ENCODE data around the gene CACNA1B.
"Not testable (repeated sequence)": the region's sequence is repeated elsewhere in the genome, so short reads cannot be mapped to it uniquely, and the experiment has no call there.

CACNA1B gene

DNA sequence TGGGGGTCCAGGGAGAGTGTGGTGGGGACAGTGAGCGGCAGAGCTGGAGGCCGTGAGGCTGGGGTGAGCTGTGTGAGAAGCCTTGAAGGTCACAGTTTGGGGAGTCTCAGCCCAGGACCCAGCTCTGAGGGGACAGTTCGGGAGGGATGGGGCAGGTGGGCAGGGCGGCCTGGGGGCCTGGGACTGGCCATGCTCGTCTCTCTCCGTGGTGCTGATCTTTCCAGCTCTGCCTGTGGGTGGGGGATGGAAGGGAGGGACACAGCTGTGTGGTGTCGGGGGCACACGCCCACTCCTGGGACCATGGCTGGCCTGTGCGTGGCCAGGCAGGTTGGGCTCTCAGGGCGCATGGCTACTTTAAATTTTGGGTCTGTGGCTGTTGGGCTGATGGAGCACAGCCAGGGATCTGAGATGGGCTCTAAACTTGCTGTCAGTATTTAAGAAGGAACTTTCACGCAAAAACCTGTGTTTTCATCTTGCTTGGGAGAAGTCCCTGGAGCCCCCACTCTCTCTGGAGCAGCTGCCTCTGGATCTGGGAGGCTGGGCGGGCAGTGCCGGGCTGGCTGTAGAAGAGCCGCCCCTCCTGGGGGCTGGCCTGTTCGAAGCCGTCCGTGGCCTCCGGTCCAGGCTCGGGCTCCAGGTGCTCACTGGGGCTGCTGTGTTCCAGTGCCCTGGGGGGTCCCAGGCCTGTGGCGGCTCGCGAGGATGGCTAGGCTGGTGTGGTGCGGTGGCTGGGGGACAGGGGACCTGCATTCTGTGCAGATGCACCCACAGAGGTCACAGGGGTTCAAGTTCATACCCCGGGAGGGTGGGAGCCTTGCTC, 13.4 kb downstream of the CACNA1B start:
- FAIRE-seq = not testable (repeated sequence)

DNA sequence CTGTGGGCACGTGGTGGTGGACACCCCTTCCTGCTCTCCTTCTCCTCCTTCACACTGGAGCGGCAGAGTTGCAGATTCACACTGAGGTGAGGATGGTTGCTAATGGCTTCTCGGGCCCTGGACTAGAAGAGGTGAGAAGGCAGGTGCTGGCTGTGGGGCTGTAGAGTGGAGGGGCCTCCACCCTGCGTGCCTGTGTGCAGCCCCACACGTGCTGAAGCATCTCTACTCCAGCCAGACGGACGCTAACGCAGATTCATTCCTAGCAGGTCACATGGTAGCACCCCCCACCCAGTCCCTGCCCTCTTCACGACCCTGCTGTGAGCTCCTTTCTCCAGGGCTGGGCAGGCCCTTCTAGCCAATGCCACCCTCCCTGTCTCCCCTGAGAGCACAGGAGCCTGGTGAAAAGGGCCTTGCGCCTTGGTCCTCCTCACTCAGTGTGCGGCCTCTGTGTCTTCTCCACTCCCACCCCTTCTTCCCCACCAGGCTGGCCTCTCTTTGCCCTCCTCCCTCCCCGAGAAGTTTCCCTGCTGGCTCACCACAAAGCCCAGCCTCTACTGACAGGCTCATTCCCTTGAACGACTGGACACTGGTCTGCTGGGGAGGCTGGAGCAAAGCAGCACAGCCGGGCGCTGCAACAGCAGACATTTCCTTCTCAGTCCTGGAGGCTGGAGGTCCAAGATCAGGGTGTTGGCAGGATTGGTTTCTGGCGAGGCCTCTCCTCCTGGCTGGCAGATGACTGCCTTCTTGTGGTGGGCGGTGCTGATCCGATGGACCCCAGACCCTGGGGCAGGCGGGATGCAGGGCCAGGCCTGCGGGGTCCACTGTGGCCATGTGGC, 14.2 kb downstream of the CACNA1B start:
- FAIRE-seq = no peak

DNA sequence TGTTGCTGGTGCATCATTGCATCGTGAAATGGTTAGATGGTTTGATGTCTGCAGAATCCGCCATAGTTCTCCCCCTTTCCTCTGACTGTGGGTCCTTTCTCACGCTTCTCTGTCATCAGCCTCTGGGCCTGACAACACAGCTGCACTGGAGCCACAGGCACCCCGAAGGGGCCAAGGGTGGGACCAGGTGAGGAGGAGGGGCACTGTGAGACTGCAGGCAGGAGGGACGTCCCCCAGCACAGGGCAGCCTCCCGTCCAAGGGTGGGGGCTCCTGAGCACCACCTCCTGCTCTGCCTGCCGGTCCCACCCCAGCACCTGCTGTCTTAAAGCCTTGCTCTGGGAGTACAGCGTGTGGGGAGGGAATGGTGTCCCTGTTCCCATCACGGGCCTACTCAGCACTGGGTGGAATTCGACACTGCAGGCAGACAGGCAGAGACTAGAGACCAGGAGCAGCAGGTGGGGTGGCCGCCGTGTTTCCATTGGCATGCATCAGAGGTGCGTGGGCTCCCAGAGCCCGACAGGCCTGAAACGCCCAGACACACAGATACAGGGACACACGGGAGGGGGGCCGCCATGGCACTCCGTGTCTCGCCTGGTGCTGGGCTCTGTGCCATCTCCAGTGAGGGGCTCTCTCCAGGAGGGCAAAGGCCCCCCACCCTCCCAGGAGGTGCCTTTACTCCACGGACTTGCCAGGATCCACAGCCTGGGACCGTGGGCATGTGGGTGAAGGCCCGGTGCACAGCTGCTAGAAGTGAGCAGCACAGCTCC, 15.0 kb downstream of the CACNA1B start:
- FAIRE-seq = no peak

DNA sequence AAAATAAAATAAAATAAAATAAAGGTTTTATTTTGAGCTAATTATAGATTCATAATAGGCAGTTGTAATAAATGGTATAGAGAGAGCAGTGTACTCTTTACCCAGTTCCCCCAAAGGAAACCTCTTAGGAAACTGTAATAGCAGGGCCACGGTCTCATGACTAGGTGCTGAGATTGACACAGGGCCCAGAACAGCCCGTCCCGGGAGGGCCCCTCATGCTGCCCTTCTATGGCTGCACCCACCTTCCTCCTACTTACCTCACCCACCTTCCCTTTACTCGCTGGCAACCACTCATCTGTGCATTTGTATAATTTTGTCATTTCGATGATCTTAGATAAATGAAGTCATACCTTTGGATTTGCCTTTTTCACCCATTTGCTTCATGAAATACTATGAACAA, 16.1 kb downstream of the CACNA1B start:
- no peak for FAIRE-seq

DNA sequence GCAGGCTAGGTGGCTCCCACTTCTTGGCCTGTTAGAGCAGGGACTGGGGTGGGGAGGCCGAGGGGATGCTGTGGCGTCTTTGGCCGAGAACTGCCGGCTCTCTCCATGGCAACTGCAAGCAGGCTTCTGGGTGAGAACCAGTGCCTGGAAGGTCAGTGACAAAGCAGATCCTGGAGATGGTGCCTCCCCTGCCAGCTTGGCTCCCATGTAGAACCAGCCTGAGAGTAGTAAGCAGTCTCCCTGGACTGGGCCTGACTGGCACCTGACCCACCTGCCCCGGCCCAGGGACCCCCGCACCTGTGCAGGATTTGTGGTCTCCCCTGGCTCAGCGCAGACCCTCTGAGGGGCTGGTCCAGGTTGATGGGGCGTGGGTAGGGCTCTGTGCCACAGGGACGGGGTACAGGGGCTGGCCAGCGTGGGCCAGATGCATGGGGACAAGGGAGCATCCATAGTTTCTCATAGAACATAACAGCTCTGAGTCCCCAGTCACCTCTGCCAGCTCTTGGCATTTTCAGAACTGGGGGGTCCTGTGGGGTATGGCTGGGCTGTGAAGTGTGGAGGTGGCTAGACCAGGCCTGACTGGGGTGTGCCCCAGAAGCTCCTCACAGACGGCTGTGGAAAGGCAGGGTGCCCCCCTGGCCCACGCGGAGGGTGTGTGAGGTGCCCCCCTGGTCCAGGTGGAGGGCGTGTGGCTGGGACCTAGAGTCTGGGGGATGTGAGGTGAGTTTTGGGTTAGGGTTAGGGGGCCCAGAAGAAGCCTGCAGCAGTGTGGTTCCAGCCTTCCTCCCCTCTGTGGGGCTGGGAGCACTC, 22.2 kb downstream of the CACNA1B start:
- FAIRE-seq = no peak

DNA sequence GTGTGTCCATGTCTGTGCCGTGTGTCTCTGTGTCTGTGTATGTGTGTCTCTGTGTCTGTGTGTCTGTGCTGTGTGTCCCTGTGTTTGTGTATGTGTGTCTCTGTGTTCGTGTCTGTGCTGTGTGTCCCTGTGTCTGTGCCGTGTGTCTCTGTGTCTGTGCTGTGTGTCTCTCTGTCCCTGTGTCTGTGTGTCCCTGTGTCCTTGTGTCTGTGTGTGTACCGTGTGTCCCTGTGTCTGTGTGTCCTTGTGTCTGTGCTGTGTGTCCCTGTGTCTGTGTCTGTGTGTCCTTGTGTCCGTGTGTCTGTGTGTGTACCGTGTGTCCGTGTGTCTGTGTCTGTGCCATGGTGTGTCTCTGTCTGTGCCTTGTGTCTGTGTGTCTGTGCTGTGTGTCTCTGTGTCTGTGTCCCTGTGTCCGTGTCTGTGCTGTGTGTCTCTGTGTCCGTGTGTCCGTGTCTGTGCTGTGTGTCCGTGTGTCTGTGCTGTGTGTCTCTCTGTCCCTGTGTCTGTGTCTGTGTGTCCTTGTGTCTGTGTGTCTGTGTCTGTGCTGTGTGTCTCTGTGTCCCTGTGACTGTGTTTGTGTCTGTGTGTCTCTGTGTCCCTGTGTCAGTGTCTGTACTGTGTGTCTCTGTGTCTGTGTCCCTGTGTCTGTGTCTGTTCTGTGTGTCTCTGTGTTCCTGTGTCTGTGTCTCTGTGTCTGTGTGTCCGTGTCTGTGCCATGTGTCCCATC, 23.2 kb downstream of the CACNA1B start:
- FAIRE-seq = no peak

DNA sequence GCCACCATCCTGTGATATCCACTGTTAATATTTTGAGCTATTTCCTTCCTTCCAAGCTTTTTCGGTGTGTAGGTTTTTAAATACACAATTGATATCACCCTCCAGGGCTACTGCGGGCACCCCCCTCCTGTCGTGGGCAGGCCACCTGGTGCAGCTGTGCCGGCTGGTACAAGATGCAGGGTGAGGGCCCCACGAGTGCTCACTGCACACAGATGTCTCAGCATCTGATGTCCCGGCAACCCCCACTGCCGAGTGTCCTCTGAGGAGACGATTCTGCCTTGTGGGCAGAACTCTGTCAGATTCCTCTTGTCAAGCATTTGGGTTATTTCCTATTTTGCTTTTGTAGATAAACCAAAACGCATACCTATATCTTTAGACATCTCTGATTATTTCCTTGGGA, 25.1 kb downstream of the CACNA1B start:
- no peak for FAIRE-seq

DNA sequence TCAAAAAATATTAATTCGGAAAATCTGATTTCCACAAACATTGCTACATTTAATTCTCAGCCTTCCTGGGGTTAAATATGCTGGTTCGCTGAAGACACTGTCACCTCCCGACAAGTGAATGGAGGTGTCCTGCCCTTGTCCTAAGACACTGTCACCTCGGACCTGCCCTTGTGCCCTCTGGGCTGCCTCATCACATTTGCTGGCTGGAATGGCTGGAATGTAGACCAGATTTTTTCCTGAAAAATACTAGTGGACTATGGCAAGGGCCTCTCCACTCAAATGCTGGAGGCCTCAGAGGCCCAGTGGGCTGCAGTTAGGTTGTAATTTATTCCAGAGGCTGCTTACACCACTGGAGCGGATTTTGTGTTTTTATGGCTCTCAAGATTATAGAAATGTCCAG, 28.2 kb downstream of the CACNA1B start:
- FAIRE-seq = no peak

DNA sequence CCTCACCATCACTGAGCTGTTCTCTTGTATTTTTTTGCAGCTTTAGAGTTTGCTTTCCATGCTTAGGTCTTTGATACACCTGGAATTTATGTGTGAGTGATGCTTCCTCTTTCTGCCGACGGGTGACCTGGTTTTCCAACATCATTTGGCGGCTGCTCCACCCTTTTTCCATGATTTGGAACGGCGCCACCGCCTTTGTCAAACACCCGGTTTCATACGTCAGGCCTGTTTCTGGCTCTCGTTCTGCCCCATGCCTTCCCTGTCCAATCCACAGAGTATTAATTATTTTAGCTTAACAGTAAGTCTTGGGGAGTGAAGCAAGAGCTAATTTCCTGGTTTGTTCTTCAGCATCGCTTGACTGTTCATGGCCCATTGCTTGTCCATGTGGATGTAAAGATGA, 30.2 kb downstream of the CACNA1B start:
- FAIRE-seq = no peak

DNA sequence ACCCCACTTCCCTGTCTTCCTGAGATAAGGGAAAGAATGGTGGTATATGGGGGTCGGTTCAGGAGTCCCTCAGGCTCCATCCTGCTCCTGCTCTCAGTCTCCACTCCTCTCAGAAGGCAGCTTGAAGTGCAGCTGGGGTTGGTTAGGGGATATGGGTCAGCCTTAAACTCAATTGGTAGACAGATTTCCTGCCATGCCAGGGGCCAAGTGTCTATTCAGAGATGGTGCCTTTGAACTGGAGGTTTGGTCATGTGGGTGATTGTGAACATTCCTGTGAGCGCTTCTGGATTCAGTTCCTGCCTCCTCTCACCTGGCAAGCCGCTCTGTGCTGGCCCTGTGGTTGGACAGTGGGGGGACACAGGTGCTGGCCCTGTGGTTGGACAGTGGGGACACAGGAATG, 35.1 kb downstream of the CACNA1B start:
- FAIRE-seq = no peak

DNA sequence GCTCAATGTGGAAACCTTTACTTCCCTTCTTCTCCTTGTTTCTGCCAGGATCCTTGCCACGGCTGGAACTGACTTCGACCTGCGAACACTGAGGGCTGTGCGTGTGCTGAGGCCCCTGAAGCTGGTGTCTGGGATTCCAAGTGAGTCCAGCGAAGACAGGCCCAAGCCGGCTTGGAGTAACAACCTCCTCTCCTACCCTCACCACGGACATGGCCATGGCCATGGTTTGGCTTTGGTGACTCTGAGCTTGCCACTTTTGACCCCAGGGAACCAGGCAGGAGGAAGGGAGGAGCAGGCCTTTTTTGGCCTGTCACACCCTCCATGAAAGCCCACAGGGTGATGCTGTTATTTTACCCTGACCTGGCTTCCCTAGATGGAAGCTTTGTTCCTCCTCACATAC, 35.5 kb downstream of the CACNA1B start:
- FAIRE-seq = no peak

DNA sequence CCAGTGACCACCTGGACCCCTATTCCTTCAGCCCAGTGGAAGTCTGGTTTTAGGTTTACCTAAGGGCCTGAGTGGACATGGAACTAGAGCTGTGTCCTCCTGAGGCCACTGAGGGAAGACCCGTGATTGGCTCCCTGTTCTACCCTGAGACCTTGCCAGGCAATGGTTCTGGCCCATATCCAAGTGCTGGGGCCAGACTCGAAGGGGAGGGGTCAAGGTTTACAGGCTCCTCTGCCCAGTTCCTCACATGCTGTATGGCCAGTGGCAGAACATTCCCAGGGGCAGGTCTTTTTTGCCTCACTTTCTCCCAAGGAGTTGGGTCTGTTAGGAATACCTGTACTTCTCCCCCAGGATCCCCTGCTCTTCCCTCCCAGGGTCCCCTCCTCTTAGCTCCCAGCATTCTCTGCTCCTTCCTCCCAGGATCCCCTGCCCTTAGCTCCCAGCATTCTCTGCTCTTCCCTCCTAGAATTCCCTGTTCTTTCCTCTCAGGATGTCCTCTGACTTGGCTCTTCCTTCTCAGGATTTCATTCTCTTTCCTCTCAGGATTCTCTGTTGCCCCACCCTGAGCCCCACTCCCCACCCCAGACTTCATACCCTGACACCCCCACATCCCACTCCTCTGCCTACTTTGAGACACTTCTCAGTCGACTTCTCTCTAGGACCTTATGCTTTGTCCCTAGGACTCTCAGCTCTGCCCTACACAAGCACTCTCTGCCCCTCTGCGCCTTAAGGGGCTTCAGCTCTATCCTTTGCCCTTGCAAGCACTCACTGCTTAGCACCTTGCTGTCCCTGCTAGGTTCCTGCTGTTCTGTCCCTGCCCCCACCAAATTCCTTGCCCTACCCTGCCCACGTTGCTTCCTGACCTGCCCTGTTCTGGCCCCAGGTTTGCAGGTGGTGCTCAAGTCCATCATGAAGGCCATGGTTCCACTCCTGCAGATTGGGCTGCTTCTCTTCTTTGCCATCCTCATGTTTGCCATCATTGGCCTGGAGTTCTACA, 36.5 kb downstream of the CACNA1B start:
- no peak for FAIRE-seq

DNA sequence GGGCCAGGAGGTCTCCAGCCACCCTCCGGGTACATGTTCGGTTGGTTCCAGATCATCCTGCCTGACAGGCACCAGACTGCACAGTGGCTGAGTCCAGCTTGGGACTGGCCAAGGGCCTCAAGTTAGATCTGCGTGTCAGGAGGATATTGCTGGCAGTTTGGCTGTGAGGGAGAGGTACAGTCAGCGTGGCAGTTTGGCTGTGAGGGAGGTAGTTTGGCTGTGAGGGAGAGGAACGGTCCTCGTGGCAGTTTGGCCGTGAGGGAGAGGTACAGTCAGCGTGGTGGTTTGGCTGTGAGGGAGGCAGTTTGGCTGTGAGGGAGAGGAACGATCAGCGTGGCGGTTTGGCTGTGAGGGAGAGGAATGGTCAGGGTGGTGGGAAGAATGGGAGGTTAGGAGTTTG, 39.0 kb downstream of the CACNA1B start:
- no peak for FAIRE-seq

DNA sequence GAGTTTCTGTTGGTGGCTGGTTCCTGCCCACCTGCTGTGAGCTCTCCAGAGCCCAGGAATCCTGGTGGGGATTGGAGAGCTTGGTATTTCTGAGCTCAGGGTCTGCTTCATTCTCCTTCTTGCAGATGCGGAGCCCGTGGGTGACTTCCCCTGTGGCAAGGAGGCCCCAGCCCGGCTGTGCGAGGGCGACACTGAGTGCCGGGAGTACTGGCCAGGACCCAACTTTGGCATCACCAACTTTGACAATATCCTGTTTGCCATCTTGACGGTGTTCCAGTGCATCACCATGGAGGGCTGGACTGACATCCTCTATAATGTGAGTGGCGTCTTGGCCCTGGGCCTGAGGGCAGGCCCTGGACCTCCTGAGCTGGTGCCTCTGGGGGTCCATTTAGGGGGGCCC, 39.5 kb downstream of the CACNA1B start:
- FAIRE-seq = no peak

DNA sequence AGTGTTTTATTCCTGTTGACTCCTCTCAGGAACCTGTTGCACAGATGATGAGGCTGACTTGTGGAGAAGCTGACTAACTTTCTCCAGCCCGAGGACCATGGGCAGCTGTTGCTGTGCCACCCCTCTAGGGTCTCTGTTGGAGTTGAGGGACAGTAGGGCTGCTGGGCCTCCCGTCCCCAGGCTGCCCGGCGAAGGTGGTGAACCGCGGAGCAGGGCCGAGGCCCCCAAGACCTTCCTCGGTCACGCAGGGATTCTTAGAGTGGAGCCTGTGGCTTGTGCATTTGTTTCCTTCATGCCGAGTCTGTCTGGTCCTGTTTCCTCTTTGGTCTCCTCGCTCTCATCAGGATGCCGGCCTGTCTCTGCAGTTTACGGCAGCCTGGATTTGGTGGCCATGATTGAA, 40.2 kb downstream of the CACNA1B start:
- no peak for FAIRE-seq

DNA sequence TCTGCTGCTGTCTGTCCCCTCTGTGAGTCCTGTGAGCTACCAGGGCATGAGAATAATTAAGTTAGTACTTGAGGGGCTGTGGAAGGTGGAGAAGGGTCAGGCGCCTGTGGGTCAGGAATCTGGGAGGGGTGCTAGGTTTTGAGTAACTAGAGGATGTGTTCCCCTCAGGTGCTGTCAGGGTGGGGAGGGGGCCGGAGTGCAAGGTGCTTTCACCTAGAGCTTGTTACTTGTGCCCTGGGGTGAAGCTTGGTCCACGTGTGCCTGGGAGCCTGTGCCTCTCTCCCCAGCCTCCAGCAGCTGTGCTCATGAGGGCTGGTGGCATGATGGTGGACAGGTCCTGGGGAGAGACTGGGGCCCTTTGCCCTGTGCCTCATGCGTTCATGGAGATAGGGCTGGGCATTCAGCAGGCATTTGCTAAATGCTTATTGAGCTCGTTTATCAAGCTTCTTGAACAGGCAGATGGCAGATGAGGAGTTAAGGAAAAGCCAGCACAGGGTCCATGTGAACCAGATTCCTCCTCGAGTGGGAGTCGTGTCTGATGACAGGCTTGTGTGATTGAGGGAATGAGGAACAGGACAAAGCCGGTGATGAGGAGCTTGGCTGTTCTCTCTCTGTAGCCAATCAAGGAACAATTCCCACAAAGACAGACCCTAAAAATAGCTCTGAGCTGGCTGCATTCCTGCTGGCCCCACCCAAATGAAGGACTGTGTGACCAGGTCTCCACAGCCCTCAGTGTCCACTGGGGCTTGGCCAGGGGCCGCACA, 40.9 kb downstream of the CACNA1B start:
- FAIRE-seq = no peak

DNA sequence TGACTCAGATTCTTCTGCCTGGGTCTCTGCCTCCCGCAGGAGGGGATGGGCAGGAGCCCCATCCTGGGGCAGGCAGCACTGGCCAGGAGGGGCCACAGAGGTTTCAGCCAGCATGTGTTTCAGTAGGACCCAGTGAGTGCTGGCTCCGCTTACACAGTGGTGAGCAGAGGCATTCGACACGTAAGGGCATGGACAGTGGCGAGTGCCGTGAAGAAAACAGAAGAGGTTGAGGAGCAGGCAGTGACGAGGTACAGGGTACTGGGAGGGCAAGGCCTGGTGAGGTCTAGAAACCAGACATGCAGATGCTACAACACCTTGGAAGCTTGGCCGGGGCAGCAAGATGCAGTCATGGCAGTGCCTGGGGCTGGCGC, 41.5 kb downstream of the CACNA1B start:
- FAIRE-seq = no peak

DNA sequence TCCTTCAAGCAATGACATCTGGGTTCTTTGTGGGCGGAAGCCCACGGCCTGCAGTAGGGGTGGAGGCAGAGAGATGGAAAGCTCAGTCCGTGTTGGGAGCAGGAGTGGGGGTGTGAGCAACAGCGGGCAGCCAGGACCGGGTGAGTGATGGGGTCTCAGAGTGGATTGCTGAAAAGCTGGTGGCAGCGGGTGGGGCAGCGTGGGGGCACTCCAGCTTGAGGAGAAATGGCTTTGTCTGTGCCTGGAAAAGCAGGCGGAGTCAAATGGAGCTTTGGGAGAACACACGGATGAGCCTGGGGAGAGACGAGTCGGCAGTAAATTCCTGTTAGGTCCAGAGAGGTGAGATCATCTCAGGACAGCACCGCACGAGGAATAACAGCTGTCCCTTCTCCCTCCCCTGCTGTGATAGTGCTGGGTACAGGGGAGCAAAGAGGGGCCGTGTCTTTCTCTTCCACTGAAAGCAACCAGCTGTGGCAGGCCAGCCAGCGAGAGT, 42.1 kb downstream of the CACNA1B start:
- no peak for FAIRE-seq

DNA sequence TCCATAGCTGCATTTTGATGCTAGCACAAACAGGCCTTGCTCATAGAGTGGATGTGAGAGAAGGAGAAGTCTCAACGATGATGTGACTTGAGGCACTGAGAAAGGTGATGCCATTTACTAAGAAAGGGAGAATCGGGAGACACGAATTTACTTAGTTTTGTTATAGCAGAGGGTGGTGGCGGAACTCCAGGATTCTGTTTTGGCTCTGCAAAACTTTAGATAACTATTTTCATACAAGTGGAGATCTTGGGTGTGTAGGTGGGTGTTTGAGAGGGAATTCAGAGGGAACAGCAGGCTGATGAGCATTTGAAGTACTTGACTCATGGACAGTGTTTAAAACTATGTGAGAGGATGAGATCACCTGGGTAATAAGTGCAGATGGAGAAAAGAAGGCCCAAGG, 43.2 kb downstream of the CACNA1B start:
- no peak for FAIRE-seq

DNA sequence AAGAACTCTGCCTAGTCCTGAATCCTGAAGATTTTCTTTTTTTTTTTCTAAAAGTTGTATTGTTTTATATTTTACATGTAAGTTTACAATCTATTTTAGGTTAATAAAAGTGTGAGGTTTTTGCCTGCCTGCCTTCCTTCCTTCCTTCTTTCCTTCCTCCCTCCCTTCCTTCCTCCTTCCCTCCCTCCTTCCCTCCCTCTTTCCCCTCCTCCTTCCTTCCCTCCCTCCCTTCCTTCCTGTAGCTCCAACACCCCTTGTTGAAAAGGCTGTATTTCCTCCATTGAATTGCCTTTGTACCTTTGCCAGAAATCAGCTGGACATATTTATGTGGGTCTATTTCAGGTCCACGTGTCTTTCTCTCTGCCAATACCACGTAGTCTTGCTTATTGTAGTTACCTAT, 46.6 kb downstream of the CACNA1B start:
- no peak for FAIRE-seq

Data from endometrium (tissue), 2 donors.